ENCODE data around the gene SLX1A. TPM values are rescaled to one million over a fixed set of nuclear protein-coding genes. Genes with fewer than 3 reads are reported as not detected.

SLX1A gene
- total RNA-seq, 1 donor from 2014 or later = 10.8 TPM

Other genes with a start within 250 kb of the SLX1A start
- 26.7 TPM for gene TMEM219, start 231.8 kb upstream of the SLX1A start, total RNA-seq (ENCODE audit: insufficient read depth, low replicate concordance)
- 31.8 TPM for gene TAOK2, start 220.0 kb upstream of the SLX1A start, total RNA-seq (ENCODE audit: insufficient read depth, low replicate concordance)
- 1.4 TPM for gene HIRIP3, start 198.3 kb upstream of the SLX1A start, total RNA-seq (ENCODE audit: insufficient read depth, low replicate concordance)
- gene INO80E, start 197.6 kb upstream of the SLX1A start, total RNA-seq (ENCODE audit: insufficient read depth, low replicate concordance) = 8.9 TPM
- gene DOC2A, start 182.8 kb upstream of the SLX1A start, total RNA-seq (ENCODE audit: insufficient read depth, low replicate concordance) = 0.48 TPM
- 8.9 TPM for gene C16orf92, start 170.7 kb upstream of the SLX1A start, total RNA-seq (ENCODE audit: insufficient read depth, low replicate concordance)
- gene TLCD3B, start 162.6 kb upstream of the SLX1A start, total RNA-seq (ENCODE audit: insufficient read depth, low replicate concordance) = not detected
- 321 TPM for gene ALDOA, start 128.1 kb upstream of the SLX1A start, total RNA-seq (ENCODE audit: insufficient read depth, low replicate concordance)
- gene PPP4C, start 117.9 kb upstream of the SLX1A start, total RNA-seq (ENCODE audit: insufficient read depth, low replicate concordance) = 46.5 TPM
- gene TBX6, start 102.0 kb upstream of the SLX1A start, total RNA-seq (ENCODE audit: insufficient read depth, low replicate concordance) = 0.48 TPM
- 23.6 TPM for gene YPEL3, start 97.7 kb upstream of the SLX1A start, total RNA-seq (ENCODE audit: insufficient read depth, low replicate concordance)
- gene GDPD3, start 80.3 kb upstream of the SLX1A start, total RNA-seq (ENCODE audit: insufficient read depth, low replicate concordance) = not detected
- gene MAPK3, start 70.7 kb upstream of the SLX1A start, total RNA-seq (ENCODE audit: insufficient read depth, low replicate concordance) = 23.8 TPM
- 22.9 TPM for gene CORO1A, start 10.3 kb upstream of the SLX1A start, total RNA-seq (ENCODE audit: insufficient read depth, low replicate concordance)
- gene BOLA2B, start 209 bp upstream of the SLX1A start, total RNA-seq (ENCODE audit: insufficient read depth, low replicate concordance) = 110 TPM
- 5.1 TPM for gene SULT1A3, start 5.4 kb downstream of the SLX1A start, total RNA-seq (ENCODE audit: insufficient read depth, low replicate concordance)
- gene NPIPB13, start 54.6 kb downstream of the SLX1A start, total RNA-seq (ENCODE audit: insufficient read depth, low replicate concordance) = 0.24 TPM
- 20.9 TPM for gene CD2BP2, start 161.4 kb downstream of the SLX1A start, total RNA-seq (ENCODE audit: insufficient read depth, low replicate concordance)
- gene TBC1D10B, start 176.6 kb downstream of the SLX1A start, total RNA-seq (ENCODE audit: insufficient read depth, low replicate concordance) = 35.6 TPM
- gene MYL11, start 180.9 kb downstream of the SLX1A start, total RNA-seq (ENCODE audit: insufficient read depth, low replicate concordance) = not detected
- 8.9 TPM for gene SEPTIN1, start 188.7 kb downstream of the SLX1A start, total RNA-seq (ENCODE audit: insufficient read depth, low replicate concordance)
- 14.2 TPM for gene ZNF48, start 201.5 kb downstream of the SLX1A start, total RNA-seq (ENCODE audit: insufficient read depth, low replicate concordance)
- 12.0 TPM for gene ZNF771, start 213.7 kb downstream of the SLX1A start, total RNA-seq (ENCODE audit: insufficient read depth, low replicate concordance)
- gene DCTPP1, start 236.2 kb downstream of the SLX1A start, total RNA-seq (ENCODE audit: insufficient read depth, low replicate concordance) = 10.1 TPM